ENCODE measurements around the gene PLXDC2.

- TF ChIP-seq YY1 (IDR thresholded peaks at IDR 0.05; ENCODE audit: low read depth) (no peak), JUND (IDR thresholded peaks at IDR 0.05) (no peak), CTCF (IDR thresholded peaks at IDR 0.05) (no peak), TAF1 (IDR thresholded peaks at IDR 0.05; ENCODE audit: borderline replicate concordance, low read depth, low read length) (no peak), RXRA (IDR thresholded peaks at IDR 0.05; ENCODE audit: borderline replicate concordance, low read depth) (no peak), ZBTB33 (IDR thresholded peaks at IDR 0.05; ENCODE audit: borderline replicate concordance, low read depth) (no peak), MAX (IDR thresholded peaks at IDR 0.05; ENCODE audit: low read depth) (no peak)
Observed at GRCh38 chr10:20288060-20288459, 471.8 kb downstream of the PLXDC2 start.

All from SK-N-SH (cell line).